GM21526 (cell line): ENCODE data around the gene HSPB9.

Experiments used
- ATAC-seq: cut with Tn5 transposase; IDR thresholded peaks from one replicate; pipeline ENCODE4 v1.9.1; 2021; ENCODE audit warnings: moderate library complexity; ENCODE audit not compliant: unreplicated experiment, low FRiP score

The HSPB9 gene

GRCh38 chr17:42118126-42118510, 4.5 kb upstream of the HSPB9 start:
- no peak for ATAC-seq

GRCh38 chr17:42118545-42118944, 4.1 kb upstream of the HSPB9 start:
- no peak for ATAC-seq

GRCh38 chr17:42119301-42119700, 3.3 kb upstream of the HSPB9 start:
- no peak for ATAC-seq

GRCh38 chr17:42120161-42120769, 2.3 kb upstream of the HSPB9 start:
- ATAC-seq: no peak

- no peak for ATAC-seq
These were observed 1.5 kb upstream of the HSPB9 start, which contains the start of gene KAT2A for GRCh38 chr17:42120770-42121769. Gene KAT2A (minus strand): TSS chr17:42121367. CDS start chr17:42121304, 63 bp downstream.

GRCh38 chr17:42124256-42124655, 1.7 kb downstream of the HSPB9 start:
- no peak for ATAC-seq

- no peak for ATAC-seq
These were observed 3.0 kb downstream of the HSPB9 start for GRCh38 chr17:42125565-42125964.

GRCh38 chr17:42126836-42127235, 4.2 kb downstream of the HSPB9 start:
- ATAC-seq: no peak

GRCh38 chr17:42127414-42127813, 4.8 kb downstream of the HSPB9 start:
- ATAC-seq: no peak

- no peak for ATAC-seq
These were observed 6.7 kb downstream of the HSPB9 start for GRCh38 chr17:42129109-42129837.

GRCh38 chr17:42130310-42130936, 7.8 kb downstream of the HSPB9 start:
- ATAC-seq: no peak

GRCh38 chr17:42131232-42131631, 8.6 kb downstream of the HSPB9 start:
- no peak for ATAC-seq

- no peak for ATAC-seq
These were observed 9.4 kb downstream of the HSPB9 start for GRCh38 chr17:42131981-42132432.

GRCh38 chr17:42132941-42133340, 10.3 kb downstream of the HSPB9 start:
- ATAC-seq: no peak

GRCh38 chr17:42133461-42134041, 10.9 kb downstream of the HSPB9 start:
- ATAC-seq: no peak

- ATAC-seq: no peak
These were observed 12.5 kb downstream of the HSPB9 start for GRCh38 chr17:42135151-42135550.

- ATAC-seq: no peak
These were observed 13.4 kb downstream of the HSPB9 start for GRCh38 chr17:42135664-42136653.

GRCh38 chr17:42136654-42137051, 14.0 kb downstream of the HSPB9 start:
- ATAC-seq: no peak
